Activated CD8-positive, alpha-beta memory T cell treated with anti-CD3 and anti-CD28 coated beads for 48 hours (primary cell): Measurements from ENCODE around the gene ZNRD2.

ENCODE experiments used
- DNase-seq, 3 experiments: peaks; one replicate each; pipeline ENCODE4 v3.0.0-alpha.2; 2020; ENCODE audit warnings: low read depth in 2 of 3, low spot score in 2 of 3

Gene ZNRD2

DNA sequence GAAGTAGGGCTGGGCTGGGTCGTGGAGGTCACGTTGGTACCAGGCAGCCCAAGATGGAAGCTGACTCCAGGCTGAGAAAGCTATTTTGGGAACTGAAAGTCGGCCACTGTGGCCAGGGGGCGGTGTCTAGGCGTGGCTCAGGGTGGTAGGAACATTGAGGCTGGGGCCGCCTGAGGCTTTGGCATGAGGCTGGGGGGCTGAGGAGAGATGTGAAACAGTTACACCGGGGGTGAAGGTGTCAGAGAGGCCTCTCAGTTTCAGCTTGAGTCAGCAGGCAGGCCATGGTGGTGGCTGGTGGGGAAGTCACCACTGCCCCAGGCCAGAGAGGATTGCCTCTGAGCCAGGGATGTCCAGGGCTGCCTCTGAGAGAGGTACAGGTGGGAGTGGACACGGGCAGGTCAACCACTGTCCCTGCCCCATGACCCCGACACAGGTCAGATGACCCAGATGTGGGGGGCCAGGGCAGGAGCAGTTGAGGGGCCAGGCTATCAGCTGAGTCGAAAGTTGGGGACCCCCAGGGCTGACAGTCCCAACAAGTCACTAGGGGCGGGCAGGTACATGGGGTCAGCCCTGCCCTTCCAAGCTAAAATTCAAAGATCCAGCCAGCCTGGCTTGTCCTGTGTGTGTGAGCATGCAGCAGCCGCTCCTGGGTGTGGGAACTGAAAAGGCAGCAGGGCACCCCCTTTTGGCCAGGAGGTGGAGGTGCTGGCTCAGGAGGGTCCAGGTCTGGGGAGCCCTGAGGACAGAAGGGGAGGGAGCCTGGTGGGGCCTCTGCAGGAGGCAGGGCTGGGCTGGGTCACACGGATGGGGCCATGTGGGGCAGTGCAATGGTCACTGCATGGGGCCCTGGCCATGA, 18.1 kb downstream of the ZNRD2 start:
- DNase-seq, result peak; percentile 40 to 72 (median 63)

DNA sequence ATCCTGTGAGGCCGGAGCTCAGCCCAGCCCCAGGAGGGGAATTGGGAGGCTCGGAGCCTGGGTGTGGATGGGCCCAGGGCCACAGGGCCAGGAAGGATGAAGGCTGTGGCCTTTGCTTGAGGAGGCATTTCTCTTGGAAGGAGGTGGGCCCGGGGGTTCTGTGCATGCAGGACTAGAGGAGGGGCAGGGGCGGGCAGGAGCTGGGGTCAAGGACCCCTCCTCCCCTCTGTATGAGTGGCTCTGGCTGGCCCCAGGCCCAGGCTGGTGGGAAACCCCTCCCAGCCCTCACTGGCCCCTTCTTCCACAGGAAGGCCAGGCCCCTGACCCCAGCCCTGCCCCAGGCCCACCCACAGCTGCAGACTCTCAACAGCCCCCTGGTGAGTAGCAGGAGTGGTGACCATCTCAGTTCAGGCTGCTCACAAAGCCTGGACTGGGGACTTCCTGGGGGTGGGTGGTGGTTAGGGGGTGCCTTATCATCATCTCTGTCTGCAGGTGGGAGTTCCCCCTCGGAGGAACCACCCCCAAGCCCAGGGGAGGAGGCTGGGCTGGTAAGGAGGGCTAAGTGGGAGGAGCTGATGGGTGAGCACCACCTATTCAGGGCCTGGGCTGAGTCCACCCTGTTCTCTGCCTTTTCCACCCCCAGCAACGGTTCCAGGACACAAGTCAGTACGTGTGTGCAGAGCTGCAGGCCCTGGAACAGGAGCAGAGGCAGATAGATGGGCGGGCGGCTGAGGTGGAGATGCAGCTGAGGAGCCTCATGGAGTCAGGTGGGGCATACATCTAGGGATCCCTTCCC, 19.4 kb downstream of the ZNRD2 start:
- peak in 1 of 3 experiments; percentile 57 for DNase-seq

DNA sequence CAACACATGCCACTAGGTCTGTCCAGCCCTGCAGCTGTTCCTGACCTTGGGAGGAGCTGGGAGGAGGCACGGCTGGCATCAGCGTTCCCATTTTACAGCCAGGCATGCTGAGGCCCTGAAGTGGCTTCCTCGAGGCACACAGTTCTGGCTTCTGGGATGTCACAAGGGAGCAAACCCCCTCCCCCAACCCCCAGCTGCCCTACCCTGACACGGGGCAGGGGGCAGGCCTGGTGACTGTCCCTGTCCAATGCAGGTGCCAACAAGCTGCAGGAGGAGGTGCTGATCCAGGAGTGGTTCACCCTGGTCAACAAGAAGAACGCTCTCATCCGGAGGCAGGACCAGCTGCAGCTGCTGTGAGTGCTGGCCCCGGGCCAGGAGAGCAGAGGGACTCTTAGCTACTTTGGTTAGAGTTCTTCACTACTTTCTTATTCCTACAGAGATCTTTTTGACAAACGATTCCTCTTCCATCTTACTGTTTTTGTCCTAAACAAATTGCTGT, 20.0 kb downstream of the ZNRD2 start:
- no peak for DNase-seq

DNA sequence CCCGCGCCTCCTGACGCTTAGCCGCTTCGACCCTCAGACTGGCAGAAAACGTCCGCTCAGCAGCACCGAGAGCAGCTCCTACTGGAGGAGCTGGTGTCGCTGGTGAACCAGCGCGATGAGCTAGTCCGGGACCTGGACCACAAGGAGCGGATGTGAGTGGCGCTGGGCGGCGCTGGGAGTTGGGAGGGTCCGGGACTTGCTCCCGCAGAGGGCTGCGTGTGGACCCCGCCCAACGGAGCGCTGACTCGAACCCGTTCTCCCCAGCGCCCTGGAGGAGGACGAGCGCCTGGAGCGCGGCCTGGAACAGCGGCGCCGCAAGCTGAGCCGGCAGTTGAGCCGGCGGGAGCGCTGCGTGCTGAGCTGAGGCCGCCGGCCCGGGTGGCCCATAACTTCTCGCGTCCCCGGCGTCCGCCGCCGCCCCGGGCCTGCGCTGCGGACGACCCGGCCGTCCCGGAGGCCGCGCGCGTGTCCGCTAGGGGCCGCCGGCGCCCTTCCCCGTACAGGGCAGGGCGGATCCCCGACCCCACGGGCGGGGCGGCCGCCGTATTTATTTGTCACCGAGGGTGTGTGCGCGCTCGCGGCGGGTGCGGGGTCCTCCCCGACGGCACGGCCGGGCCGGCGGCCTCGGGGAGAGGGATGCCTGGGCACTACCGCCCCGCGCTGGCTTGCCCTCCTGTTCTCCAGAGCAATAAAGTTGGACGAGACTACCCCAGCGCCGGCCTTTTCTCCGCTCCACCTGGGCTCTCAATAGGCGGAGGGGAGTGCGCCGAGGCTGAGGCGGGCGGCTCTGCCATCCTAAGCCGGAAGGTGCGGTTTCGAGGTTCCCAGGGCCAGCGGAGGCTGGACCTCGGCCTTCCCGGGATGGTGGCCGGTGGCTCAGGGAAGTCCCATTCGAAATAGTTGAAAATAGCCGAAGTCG, 21.9 kb downstream of the ZNRD2 start:
- no peak for DNase-seq

DNA sequence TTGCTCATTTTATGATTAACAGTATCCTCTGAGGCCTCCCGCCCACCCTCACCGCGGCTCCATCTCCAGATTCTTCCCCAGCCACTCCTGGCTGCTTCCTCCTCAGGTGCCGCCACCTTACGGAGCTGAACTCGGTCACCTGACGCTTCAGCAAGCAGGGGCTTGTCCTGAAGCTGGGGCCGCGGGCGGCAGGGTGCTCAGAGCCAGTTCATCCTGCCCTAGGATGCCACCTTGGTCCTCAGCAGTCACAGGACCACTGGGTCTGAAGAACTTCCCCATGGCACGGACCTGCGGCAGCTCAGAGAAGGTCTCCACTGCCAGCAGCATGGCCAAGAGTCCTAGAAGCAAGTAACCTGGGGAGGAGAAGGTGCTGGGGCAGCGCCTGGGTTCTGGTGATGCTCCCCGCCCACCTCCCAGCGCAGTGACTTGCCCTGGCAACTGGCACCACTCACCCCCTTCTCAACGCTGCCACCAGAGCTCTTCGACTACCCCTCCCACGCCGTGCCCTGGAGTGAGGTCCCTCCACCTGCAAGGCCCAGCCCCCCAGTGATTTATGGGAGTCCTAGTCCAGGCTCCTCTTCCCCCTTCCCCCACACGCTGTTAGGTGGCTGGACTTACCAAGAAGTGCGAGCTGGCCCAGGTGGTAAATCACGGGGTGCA, 22.7 kb downstream of the ZNRD2 start:
- DNase-seq, result no peak

DNA sequence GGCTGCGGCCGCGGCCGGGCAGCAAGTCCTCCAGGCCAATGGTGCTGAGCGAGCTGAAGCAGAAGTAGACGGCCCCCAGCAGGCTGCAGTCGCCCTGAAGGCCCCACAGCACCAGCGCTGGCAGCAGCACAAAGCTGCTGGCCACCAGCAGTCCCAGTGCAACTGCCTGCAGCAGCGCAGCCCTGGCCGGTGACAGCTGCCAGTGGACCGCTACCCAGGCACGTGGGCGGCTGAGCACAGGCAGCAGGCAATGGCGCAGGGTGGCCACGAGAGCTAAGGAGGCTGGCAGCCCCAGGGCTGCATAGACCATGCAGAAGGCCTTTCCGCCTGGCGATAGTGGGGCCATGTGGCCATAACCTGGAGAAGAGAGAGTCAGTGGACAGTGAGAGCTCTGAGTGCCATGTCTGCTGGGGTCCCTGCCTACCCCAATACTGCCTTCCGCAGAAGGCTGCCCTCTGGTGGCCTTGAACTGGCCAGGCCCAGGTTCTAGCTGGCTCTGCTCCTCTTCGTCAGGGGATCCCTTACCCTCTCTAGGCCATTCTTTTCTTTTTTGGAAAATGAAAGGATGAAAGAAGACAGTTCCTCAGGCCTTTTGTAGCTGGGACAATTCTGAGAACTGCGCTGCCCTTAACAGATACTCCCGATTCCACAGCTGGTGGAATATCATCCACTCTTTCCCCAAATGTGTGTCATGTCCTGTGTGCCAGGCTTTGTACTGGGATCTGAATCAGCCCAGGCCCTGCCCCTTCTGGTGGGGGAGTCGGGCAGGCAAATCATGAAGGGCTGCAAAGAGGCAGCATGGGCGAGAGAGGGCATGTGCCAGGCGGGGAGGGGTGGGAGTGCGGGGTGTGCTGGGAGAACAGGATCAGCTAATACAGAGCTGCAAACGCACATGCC, 23.5 kb downstream of the ZNRD2 start:
- DNase-seq, result no peak

DNA sequence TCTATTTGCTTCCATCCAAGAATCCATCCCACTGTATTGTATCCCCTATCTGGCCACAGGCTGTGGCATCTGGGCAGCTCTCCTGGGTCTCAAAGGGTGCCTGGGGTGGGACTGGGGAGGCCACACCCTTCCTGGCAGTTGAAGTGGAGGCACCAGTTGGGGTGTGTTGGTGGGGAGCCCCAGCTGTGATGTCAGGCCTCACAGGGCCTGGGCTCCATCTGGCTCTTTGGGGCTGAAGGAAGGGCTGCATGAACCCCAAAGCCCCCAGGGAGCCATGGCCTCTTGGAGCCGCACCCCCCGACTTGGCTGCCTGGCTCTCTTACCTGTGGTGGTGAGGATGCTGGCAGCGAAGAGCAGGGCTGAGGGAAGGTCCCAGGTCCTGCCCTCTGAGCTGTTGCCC, 24.9 kb downstream of the ZNRD2 start:
- DNase-seq, result no peak

DNA sequence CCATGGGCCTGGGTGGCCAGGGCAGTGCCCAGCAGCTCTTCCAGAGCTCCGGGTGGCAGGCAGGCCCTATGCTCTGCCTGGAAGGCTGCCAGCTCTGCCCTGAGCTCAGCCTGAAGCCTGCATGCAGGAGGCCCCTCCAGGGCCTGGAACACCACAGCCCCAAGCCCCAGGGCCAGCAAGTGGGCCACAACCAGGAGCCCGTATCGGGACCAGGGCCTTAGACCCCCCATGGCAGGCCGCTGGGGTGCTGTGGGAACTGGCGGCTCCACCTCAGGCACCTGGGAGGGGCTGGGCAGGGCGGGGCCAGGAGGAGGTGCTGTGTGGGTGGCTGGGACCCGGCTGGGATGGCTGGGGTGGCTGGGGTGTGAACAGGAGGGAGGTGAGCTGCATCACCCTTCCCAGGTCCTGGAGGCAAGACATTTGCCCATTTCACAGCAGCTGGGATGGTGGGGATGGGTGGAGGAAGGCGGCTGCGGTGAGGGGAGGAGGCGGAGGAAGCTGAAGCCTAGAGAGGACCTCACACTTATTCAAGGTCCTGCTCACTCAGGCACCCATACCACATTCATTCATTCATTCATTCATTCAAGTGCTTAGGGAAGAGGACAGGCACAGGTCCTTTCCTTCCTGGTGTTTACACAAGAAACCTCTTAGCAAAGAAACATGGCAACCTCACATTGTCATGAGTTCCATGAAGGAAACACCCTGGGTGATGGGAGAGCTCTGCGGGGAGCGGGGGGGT, 25.4 kb downstream of the ZNRD2 start, which contains the start of gene KCNK7:
Gene KCNK7 (minus strand): TSS at position 258 of the 739 bp plus-strand sequence. CDS start 28 bp downstream, at position 230.
- no peak for DNase-seq

DNA sequence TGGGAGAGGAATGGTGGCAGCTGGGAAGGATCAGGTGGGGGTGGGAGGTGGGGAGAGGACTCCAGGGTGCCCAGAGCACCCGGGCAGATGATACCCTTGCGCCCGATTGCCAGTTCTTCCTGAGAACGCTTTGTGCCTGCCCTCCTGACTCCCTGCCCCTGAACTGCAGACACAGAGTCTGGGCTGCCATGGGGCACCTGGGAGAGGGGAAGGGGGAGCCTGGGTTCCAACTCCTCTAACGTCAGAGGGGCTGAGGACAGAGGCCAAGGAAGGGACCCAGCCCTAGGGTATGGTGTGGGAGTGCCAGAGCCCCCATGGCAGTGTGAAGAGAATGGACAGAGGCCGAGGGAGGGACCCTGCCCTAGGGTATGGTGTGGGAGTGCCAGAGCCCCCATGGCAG, 26.2 kb downstream of the ZNRD2 start:
- DNase-seq, result no peak

DNA sequence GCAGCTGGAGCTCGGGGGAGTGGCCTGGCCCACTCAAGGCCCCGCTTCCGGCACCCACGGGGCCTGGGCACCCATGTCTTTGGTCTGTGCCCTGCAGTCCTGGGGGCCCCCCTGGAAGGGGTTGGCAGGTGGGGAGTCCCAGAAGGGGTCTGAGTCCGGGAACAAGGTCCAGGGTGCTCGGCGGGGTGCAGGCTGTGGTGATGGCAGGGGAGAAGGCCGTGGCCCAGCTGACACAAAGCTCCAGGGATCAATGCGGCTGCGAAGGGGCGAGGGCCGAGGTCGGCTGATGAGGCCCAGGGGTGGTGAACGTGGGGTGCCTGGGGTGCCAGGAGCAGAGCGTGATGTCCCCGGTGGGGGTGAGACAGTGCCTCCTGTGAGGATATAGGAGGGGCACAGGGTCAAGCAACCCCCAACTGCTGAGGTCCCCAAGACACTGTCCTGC, 28.0 kb downstream of the ZNRD2 start:
- no peak for DNase-seq

DNA sequence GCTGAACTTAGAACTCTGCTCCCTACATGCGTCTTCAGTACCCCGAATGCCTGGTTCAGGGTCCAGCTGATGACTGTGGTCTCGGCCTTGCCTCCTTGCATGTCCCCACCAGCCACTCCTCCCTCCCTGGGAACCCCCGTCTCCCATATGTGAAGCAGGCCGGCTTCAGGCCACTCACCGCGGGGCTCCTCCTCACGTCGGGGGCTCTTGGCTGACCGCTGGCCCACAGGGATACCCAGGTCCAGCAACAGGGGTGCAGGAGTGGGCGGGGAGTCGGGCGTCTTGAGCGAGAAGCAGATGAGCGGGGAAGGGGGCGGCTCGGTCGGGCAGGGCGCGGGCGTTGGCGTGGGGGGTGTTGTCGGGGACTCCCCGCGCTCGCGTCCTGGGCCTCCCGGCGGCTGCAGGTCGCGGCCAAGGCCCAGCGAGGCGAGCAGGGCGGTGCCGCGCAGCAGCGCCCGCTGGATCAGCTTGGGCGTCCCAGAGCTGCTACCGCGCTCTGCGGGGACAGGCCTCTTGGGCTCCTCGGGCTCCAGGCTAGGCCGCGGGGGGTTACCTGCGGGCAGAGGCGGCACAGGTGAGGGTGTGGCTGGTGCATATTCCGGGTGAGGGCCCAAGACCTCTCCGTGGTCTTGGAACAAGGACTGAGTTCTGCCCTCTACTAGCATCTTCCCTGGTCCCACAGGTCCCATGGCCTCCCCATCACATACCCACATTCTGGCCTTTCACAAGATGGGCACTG, 29.1 kb downstream of the ZNRD2 start:
- DNase-seq, result no peak

DNA sequence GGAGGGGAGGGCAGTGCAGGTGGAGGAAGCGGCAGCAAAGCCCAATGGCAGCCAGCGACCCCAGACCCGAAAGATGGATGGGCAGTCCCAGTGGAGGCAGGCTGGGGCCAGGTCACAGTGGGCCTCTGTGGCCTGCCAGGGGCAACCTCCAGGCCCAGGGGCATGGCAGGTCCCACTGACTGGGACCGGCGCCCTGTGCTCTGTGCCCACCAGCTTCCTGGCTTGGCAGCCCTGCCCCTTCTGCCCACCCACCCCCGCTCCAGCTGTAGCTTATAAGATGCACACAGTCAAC, 29.6 kb downstream of the ZNRD2 start:
- no peak for DNase-seq

DNA sequence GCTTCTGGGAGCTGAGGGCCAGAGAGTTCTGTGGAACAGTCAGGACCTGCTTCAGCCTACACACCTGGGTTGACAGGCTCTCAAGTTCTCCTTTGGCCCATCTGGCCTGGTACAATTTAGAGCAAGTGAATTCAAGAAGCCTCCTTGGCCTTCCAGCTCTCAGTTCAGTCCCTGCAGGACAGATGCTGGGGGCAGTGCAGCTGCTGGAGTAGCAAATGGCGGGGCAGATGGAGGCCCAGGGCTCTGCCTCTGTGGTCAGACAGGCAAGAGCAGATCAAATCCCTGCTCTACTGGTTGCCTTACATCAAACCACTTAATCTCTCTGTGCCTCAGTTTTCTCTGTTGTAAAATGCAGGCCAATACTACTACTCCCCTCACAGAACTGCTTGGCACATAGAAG, 34.0 kb downstream of the ZNRD2 start:
- no peak for DNase-seq

DNA sequence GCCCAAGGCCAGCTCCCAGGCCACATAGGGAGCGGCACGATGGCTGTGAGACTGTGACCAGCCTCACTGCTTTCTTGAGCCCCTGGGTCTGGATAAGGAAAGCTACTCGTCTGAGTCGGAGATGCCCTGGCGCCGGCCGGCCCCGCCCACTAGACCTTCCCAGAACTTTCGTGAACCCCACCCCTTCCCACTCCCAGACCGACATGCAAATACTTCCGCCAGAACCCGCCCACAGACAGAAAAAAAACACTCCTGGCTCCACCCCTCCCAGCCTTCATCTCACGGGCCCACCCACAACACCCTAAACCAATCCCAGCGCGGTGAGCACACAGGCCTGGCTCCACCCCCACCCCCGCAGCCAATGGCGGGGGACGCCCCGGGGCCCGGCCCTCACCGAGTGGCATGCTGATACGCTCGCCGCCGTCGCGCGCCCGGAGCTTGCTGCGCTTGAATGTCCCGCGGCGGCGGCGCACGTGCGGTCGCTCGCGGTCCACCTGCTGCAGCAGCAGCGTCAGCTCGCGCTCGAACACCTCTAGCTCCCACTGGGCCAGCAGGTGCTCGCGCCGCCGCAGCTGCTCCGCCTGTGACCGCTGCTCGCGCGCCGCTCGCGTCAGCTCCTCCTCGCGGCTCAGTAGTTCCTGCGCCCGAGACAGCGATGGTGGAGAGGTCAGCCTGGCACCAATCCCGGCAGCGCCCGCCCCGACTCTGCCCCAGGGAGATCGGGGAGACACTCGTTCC, 36.8 kb downstream of the ZNRD2 start:
- DNase-seq, result no peak

DNA sequence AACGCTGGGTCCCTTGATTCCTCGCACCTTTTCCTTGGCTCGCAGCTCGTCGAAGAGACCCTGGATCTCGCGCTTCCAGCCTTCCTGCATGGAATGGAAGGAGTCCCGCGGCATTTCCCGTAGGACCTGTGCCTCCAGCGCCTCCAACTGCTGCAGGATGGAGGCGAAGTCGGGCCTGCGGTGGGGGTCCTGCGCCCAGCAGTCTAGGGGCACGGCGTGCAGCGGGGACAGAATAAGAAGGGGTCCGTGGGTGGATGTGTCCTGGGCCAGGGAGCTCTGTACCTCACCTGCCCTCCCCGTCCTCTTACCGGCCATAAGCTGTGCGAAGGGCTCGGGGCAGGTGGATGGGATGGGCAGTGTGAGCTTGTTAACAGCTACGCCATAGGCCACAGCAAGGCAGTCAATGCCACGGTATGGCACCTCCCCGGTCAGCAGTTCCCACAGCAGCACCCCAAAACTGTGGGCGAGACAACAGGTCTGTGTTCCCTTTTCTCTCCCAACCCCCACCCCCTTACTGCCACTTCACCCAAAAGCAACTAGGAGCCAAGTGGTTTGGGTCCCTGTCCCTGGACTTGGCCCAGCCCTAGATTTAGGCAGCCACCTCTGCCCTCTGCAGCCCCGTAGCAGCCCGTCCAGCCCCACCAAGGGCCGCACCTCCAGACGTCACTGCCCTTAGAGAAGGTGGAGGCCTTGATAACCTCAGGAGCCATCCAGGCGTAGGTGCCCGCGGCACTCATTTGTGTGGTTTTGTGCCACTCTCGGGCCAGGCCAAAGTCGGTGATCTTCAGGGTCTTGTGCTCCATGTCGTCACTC, 37.5 kb downstream of the ZNRD2 start:
- no peak for DNase-seq

DNA sequence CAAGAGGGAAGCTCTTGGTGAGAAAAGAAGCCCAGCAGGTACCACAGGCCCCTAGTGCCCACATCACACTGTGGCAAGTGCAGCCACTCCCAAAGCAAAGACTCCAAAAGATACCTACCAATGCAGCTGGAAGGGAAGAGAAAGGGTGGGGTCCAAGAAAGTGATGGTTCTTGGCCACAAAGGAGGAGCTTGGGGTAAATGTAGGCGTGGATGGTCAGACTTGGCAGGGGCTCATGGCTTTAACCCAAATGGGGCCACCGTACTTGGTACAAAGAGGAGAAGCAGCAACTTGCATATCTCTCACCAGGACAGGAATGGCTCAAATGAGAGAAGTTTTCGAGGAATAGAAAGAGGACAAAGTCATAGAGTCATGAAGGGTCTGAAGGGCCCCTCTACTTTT, 39.0 kb downstream of the ZNRD2 start:
- DNase-seq, result no peak

DNA sequence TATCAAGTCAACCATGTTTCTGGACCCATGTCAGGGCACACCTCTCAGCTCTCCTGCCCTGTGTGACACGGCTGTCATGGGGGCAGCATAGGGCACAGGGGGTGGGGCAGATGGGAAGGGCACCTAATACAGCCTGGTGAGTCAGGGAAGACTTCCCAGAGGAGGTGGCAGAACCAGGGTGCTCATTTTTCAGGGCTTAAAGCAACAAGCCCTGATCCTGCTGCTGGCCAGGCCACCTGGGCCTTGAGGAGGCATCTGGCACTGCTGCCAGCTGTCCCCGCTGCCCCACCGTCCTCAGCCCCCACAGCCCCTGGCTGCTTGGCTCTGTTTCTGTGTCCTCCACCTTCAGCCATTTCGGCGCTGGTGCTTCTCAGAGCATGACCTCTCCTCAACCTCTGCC, 39.4 kb downstream of the ZNRD2 start:
- DNase-seq, result no peak
